IPS-18c (cell line): ENCODE results near the gene LLCFC1.

Source experiments
- H3K4me3 ChIP-seq: 2 replicates; pipeline ENCODE4 v1.7.0; 2013; ENCODE audit warnings: low read depth, mild to moderate bottlenecking, low read length, moderate library complexity; ENCODE audit not compliant: insufficient read depth
- H3K9me3 ChIP-seq: one replicate; pipeline ENCODE4 v1.6.1; 2013; ENCODE audit warnings: mild to moderate bottlenecking, low read length, moderate library complexity; ENCODE audit not compliant: control insufficient read depth, insufficient read depth

Gene LLCFC1

GRCh38 chr7:142932386-142933091 is 6.7 kb upstream of the LLCFC1 start:
- Histone ChIP-seq H3K4me3 (no peak overlapping the region), H3K9me3 (no peaks in the 10 kb centered on the region)

- no peaks in the 10 kb centered on the region for H3K9me3 ChIP-seq
- no peak overlapping the region for H3K4me3 ChIP-seq
These were observed 6.2 kb upstream of the LLCFC1 start for GRCh38 chr7:142933092-142933475.

- Histone ChIP-seq H3K9me3 (no peaks in the 10 kb centered on the region), H3K4me3 (no peak within 1 kb of the TSS)
These were observed 5.7 kb upstream of the LLCFC1 start, which contains the start of gene TRPV5 for GRCh38 chr7:142933624-142934023. Gene TRPV5 (minus strand): TSS chr7:142933746. CDS start chr7:142933459, 287 bp downstream.

GRCh38 chr7:142934056-142934455 is 5.2 kb upstream of the LLCFC1 start:
- H3K4me3 ChIP-seq: no peak overlapping the region
- no peaks in the 10 kb centered on the region for H3K9me3 ChIP-seq

- no peak overlapping the region for H3K4me3 ChIP-seq
- H3K9me3 ChIP-seq: no peaks in the 10 kb centered on the region
These were observed 3.2 kb upstream of the LLCFC1 start for GRCh38 chr7:142935941-142936565.

- no peaks in the 10 kb centered on the region for H3K9me3 ChIP-seq
- H3K4me3 ChIP-seq: no peak overlapping the region
These were observed 673 bp upstream of the LLCFC1 start for GRCh38 chr7:142938611-142939010.

GRCh38 chr7:142940966-142941535 is 1.8 kb downstream of the LLCFC1 start:
- no peaks in the 10 kb centered on the region for H3K9me3 ChIP-seq
- H3K4me3 ChIP-seq: no peak overlapping the region

GRCh38 chr7:142941541-142941940 is 2.3 kb downstream of the LLCFC1 start:
- H3K4me3 ChIP-seq: no peak overlapping the region
- no peaks in the 10 kb centered on the region for H3K9me3 ChIP-seq

GRCh38 chr7:142942746-142943145 is 3.5 kb downstream of the LLCFC1 start:
- Histone ChIP-seq H3K4me3 (no peak overlapping the region), H3K9me3 (no peaks in the 10 kb centered on the region)

GRCh38 chr7:142943706-142944268 is 4.5 kb downstream of the LLCFC1 start:
- Histone ChIP-seq H3K4me3 (no peak overlapping the region), H3K9me3 (no peaks in the 10 kb centered on the region)

- Histone ChIP-seq H3K4me3 (no peak overlapping the region), H3K9me3 (no peaks in the 10 kb centered on the region)
These were observed 5.7 kb downstream of the LLCFC1 start for GRCh38 chr7:142945001-142945400.

GRCh38 chr7:142948603-142949002 is 9.3 kb downstream of the LLCFC1 start:
- H3K4me3 ChIP-seq: no peak overlapping the region
- no peaks in the 10 kb centered on the region for H3K9me3 ChIP-seq

GRCh38 chr7:142950235-142950634 is 11.0 kb downstream of the LLCFC1 start:
- H3K9me3 ChIP-seq: no peaks in the 10 kb centered on the region
- no peak overlapping the region for H3K4me3 ChIP-seq

- no peak overlapping the region for H3K4me3 ChIP-seq
- no peaks in the 10 kb centered on the region for H3K9me3 ChIP-seq
These were observed 15.5 kb downstream of the LLCFC1 start for GRCh38 chr7:142954680-142955268.

- no peaks in the 10 kb centered on the region for H3K9me3 ChIP-seq
- no peak overlapping the region for H3K4me3 ChIP-seq
These were observed 17.8 kb downstream of the LLCFC1 start for GRCh38 chr7:142956951-142957623.

GRCh38 chr7:142957723-142958122 is 18.4 kb downstream of the LLCFC1 start:
- H3K9me3 ChIP-seq: no peaks in the 10 kb centered on the region

GRCh38 chr7:142959202-142959601 is 19.9 kb downstream of the LLCFC1 start:
- no peaks in the 10 kb centered on the region for H3K9me3 ChIP-seq
- no peak overlapping the region for H3K4me3 ChIP-seq

More at GRCh38 chr7:142957723-142958122, 18.4 kb downstream of the LLCFC1 start:
- H3K4me3 ChIP-seq: no peak overlapping the region
